Gastrocnemius medialis (tissue), 4 donors: ENCODE data around the gene PCDHGA7. TPM values are rescaled to one million over a fixed set of nuclear protein-coding genes. Genes with fewer than 3 reads are reported as not detected.
"Not testable (repeated sequence)": the region's sequence is repeated elsewhere in the genome, so short reads cannot be mapped to it uniquely, and the experiment has no call there.

Experiments used
- ATAC-seq, 2 donors: fragments of 150-250 bp; one replicate each; pipeline ENCODE4 v1.9.1; 2016
- DNase-seq, 2 donors: peaks; one replicate each; pipeline ENCODE4 v3.0.0-alpha.2; 2019
- H3K27ac ChIP-seq, 4 donors: fragments of 200-600 bp; sonication (generic); 1 replicate in 1 of 4; 2 replicates in 3 of 4; pipeline ENCODE4 v1.5.1; 2016 to 2018; ENCODE audit warnings: mild to moderate bottlenecking in 2 of 4, moderate library complexity in 1 of 4
- H3K27me3 ChIP-seq, 3 donors: fragments of 200-600 bp; sonication (generic) in 2 of 3; 1 replicate in 1 of 3; 2 replicates in 2 of 3; pipeline versions ENCODE4 v1.5.1 to v1.6.0; 2016 to 2019; ENCODE audit warnings: mild to moderate bottlenecking in 1 of 3, moderate library complexity in 1 of 3
- H3K36me3 ChIP-seq, 2 donors: fragments of 200-600 bp; sonication (generic) in 1 of 2; one replicate each; pipeline ENCODE4 v1.5.1; 2017 to 2018
- H3K4me1 ChIP-seq, 2 donors: fragments of 200-600 bp; sonication (generic) in 1 of 2; one replicate each; pipeline ENCODE4 v1.5.1; 2016 to 2017; ENCODE audit warnings: mild to moderate bottlenecking in 2 of 2
- H3K4me3 ChIP-seq, 4 donors: fragments of 200-600 bp; sonication (generic) in 3 of 4; 1 replicate in 1 of 4; 2 replicates in 3 of 4; pipeline ENCODE4 v1.5.1; 2016 to 2019; ENCODE audit warnings: mild to moderate bottlenecking in 2 of 4
- H3K9me3 ChIP-seq, 3 donors: fragments of 200-600 bp; sonication (generic) in 2 of 3; 1 replicate in 1 of 3; 2 replicates in 2 of 3; pipeline ENCODE4 v1.5.1; 2016 to 2019
- POLR2A ChIP-seq, 2 donors: fragments of 450-650 bp; IDR thresholded peaks; one replicate each; pipeline ENCODE4 v1.6.1; 2017; ENCODE audit warnings: antibody characterized with exemption in 2 of 2, mild to moderate bottlenecking in 2 of 2, moderate library complexity in 2 of 2
- in situ Hi-C, 4 donors: fragments of 200-750 bp; cut with MboI; loops; one replicate each; pipeline versions ENCODE4 v1.15.0 to v1.8.0; 2017; ENCODE audit warnings: low sequenced_read_pairs in 4 of 4
- intact Hi-C: fragments of 100-400 bp; cut with DNase I; formaldehyde crosslinking; loops from one replicate; pipeline ENCODE4 v1.15.1; 2023; ENCODE audit warnings: low total_unique reads
- total RNA-seq, 4 donors: library from RNA; depleted of rRNA; stranded (reverse); fragments of >200 nt; gene quantifications; one replicate each; pipeline versions ENCODE4 v1.1.0 to v1.2.3, GENCODE V29; 2016
- TF ChIP-seq, protein P1 (sequence below), 5 experiments: fragments of 450-650 bp in 3 of 5; fragments of 200-600 bp in 2 of 5; sonication (generic) in 2 of 5; IDR thresholded peaks in 4 of 5; conservative IDR thresholded peaks in 1 of 5; 1 replicate in 4 of 5; 2 replicates in 1 of 5; pipeline ENCODE4 v1.5.1; 2016 to 2019; ENCODE audit warnings: antibody characterized with exemption in 5 of 5, mild to moderate bottlenecking in 3 of 5, moderate library complexity in 3 of 5

PCDHGA7 gene
- total RNA-seq, 4 donors from 2014 or later: 1.3 to 2.4 (median 1.9) TPM

DNA sequence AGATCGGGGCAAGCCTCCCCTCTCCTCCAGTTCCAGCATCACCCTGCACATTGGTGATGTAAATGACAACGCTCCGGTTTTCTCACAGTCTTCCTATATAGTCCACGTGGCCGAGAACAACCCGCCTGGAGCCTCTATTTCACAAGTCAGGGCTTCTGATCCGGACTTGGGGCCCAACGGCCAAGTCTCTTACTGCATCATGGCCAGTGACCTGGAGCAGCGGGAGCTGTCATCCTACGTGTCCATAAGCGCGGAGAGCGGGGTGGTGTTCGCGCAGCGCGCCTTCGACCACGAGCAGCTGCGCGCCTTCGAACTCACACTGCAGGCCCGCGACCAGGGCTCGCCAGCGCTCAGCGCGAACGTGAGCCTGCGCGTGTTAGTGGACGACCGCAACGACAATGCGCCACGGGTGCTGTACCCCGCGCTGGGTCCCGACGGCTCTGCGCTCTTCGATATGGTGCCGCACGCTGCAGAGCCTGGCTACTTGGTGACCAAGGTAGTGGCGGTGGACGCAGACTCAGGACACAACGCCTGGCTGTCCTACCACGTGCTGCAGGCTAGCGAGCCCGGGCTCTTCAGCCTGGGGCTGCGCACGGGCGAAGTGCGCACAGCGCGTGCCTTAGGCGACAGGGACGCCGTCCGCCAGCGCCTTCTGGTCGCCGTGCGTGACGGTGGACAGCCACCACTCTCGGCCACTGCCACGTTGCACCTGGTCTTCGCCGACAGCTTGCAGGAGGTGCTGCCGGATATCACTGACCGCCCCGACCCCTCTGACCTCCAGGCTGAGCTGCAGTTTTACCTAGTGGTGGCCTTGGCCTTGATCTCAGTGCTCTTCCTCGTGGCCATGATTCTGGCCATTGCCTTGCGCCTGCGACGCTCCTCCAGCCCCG is 6.9 kb downstream of the PCDHGA7 start:
- no peak overlapping the region for H3K27ac ChIP-seq
- peaks cover 4% of the 10 kb centered on the region in 2 donors for H3K4me1 ChIP-seq
- in situ Hi-C loops (no loop called here), intact Hi-C loops (no loop called here)
- no peak overlapping the region for H3K4me3 ChIP-seq
- H3K36me3 ChIP-seq: no peaks in the 10 kb centered on the region
- peaks cover 0 to 5% (median 5%) of the 10 kb centered on the region in 3 donors for H3K9me3 ChIP-seq
- H3K27me3 ChIP-seq: peaks cover 0 to 15% (median 2%) of the 10 kb centered on the region in 3 donors
- TF ChIP-seq, protein P1, sequence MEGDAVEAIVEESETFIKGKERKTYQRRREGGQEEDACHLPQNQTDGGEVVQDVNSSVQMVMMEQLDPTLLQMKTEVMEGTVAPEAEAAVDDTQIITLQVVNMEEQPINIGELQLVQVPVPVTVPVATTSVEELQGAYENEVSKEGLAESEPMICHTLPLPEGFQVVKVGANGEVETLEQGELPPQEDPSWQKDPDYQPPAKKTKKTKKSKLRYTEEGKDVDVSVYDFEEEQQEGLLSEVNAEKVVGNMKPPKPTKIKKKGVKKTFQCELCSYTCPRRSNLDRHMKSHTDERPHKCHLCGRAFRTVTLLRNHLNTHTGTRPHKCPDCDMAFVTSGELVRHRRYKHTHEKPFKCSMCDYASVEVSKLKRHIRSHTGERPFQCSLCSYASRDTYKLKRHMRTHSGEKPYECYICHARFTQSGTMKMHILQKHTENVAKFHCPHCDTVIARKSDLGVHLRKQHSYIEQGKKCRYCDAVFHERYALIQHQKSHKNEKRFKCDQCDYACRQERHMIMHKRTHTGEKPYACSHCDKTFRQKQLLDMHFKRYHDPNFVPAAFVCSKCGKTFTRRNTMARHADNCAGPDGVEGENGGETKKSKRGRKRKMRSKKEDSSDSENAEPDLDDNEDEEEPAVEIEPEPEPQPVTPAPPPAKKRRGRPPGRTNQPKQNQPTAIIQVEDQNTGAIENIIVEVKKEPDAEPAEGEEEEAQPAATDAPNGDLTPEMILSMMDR (IDR thresholded peaks at IDR 0.05 in 4 of 5, conservative IDR thresholded peaks at IDR 0.05 in 1 of 5): no peak
- no peak for TF ChIP-seq POLR2A (IDR thresholded peaks at IDR 0.05)
- no peak for DNase-seq
- ATAC-seq: no peak

DNA sequence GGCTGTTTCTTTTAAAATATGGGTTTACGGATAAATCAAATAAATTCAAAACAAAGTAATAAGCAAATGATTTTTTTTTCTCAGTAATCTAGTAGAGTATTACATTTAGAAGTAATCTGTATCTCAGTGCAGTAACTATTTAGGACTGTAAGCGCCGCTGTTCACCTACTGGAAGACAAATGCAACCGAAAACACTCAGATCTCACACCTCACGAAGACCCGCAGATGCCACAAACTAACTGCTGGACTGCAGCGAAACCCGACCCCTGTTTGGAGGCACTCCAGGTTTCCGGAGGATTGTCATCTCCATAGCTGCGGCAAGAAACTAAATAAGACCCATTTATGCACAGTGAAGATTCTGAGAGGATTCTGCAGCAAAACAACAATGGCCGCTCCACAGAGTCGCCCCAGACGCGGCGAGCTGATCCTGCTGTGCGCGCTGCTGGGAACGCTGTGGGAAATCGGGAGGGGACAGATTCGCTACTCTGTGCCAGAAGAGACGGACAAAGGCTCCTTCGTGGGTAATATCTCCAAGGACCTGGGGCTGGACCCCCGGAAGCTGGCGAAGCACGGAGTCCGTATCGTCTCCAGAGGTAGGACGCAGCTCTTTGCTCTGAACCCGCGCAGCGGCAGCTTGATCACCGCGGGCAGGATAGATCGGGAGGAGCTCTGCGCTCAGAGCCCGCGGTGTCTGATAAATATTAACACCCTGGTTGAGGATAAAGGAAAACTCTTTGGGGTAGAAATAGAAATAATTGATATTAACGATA is 10.1 kb downstream of the PCDHGA7 start, which contains the start of gene PCDHGA8:
TSS of gene PCDHGA8 (plus strand) at position 205 of the 770 bp plus-strand sequence. CDS start at position 386, 181 bp downstream.
- Histone ChIP-seq H3K9me3 (peaks cover 0 to 5% (median 5%) of the 10 kb centered on the region in 3 donors), H3K27ac (no peak within 1 kb of the TSS), H3K27me3 (peaks cover 0 to 21% (median 2%) of the 10 kb centered on the region in 3 donors), H3K36me3 (no peaks in the 10 kb centered on the region), H3K4me1 (peaks cover 0 to 6% of the 10 kb centered on the region in 2 donors), H3K4me3 (peak within 1 kb of the TSS; percentile 9 to 41 (median 12))
- TF ChIP-seq, protein P1 (IDR thresholded peaks at IDR 0.05 in 4 of 5, conservative IDR thresholded peaks at IDR 0.05 in 1 of 5): peak in 3 of 5 experiments; percentile 18 to 48 (median 20)
- TF ChIP-seq POLR2A (IDR thresholded peaks at IDR 0.05): no peak
- intact Hi-C loops: no loop called here
- no peak for DNase-seq
- peak in 1 of 2 donors; percentile 37 for ATAC-seq
- in situ Hi-C loops: no loop called here

DNA sequence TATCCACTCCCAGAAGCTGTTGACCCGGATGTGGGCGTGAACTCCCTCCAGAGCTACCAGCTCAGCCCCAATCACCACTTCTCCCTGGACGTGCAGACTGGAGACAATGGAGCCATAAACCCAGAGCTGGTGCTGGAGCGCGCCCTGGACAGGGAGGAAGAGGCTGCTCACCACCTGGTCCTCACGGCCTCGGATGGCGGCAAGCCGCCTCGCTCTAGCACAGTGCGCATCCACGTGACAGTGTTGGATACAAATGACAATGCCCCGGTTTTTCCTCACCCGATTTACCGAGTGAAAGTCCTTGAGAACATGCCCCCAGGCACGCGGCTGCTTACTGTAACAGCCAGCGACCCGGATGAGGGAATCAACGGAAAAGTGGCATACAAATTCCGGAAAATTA is 10.7 kb downstream of the PCDHGA7 start:
- H3K9me3 ChIP-seq: peaks cover 0 to 5% (median 5%) of the 10 kb centered on the region in 3 donors

DNA sequence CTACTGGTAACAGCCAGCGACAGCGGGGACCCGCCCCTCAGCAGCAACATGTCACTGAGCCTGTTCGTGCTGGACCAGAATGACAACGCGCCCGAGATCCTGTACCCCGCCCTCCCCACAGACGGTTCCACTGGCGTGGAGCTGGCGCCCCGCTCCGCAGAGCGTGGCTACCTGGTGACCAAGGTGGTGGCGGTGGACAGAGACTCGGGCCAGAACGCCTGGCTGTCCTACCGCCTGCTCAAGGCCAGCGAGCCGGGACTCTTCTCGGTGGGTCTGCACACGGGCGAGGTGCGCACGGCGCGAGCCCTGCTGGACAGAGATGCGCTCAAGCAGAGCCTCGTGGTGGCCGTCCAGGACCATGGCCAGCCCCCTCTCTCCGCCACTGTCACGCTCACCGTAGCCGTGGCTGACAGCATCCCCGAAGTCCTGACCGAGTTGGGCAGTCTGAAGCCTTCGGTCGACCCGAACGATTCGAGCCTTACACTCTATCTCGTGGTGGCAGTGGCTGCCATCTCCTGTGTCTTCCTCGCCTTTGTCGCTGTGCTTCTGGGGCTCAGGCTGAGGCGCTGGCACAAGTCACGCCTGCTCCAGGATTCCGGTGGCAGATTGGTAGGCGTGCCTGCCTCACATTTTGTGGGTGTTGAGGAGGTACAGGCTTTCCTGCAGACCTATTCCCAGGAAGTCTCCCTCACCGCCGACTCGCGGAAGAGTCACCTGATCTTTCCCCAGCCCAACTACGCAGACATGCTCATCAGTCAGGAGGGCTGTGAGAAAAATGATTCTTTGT is 12.1 kb downstream of the PCDHGA7 start:
- H3K4me3 ChIP-seq, in situ Hi-C loops, DNase-seq, intact Hi-C loops, H3K27ac ChIP-seq, H3K36me3 ChIP-seq, ATAC-seq, H3K9me3 ChIP-seq: not testable (repeated sequence)
- peaks cover 6 to 16% of the 10 kb centered on the region in 2 donors for H3K4me1 ChIP-seq
- peaks cover 0 to 21% (median 0%) of the 10 kb centered on the region in 3 donors for H3K27me3 ChIP-seq

More for the DNA sequence above, 10.7 kb downstream of the PCDHGA7 start:
- TF ChIP-seq, protein P1 (IDR thresholded peaks at IDR 0.05 in 4 of 5, conservative IDR thresholded peaks at IDR 0.05 in 1 of 5): no peak
- TF ChIP-seq POLR2A (IDR thresholded peaks at IDR 0.05): no peak
- Histone ChIP-seq H3K27me3 (peaks cover 0 to 21% (median 2%) of the 10 kb centered on the region in 3 donors), H3K27ac (no peak overlapping the region), H3K36me3 (no peaks in the 10 kb centered on the region), H3K4me1 (peaks cover 0 to 6% of the 10 kb centered on the region in 2 donors), H3K4me3 (peak overlapping the region in 1 of 4 donors; percentile 41)
- in situ Hi-C loops (no loop called here), intact Hi-C loops (no loop called here)
- ATAC-seq: no peak
- DNase-seq: no peak
